Astrocyte of the cerebellum (primary cell): ENCODE data around the gene UBAC1.
A peak's percentile ranks its signal among the peaks of the same experiment; 100 is the strongest.
"Not testable (repeated sequence)": the region's sequence is repeated elsewhere in the genome, so short reads cannot be mapped to it uniquely, and the experiment has no call there.

Experiments used
- DNase-seq: peaks from one replicate; pipeline ENCODE4 v3.0.0-alpha.2; 2011; ENCODE audit warnings: low read depth
- H3K4me3 ChIP-seq: 2 replicates; pipeline ENCODE4 v1.5.1; 2011; ENCODE audit warnings: mild to moderate bottlenecking, low read depth, low read length, moderate library complexity
- in situ Hi-C: cut with HindIII; loops from 2 replicates; pipeline ENCODE4 v1.10.0; 2017; ENCODE audit warnings: low sequenced_read_pairs
- TF ChIP-seq, protein P1 (sequence below): IDR thresholded peaks from 2 replicates; pipeline ENCODE4 v1.5.1; 2012; ENCODE audit warnings: low read length, low read depth, moderate library complexity, mild to moderate bottlenecking; ENCODE audit errors: missing control alignments

The UBAC1 gene

DNA sequence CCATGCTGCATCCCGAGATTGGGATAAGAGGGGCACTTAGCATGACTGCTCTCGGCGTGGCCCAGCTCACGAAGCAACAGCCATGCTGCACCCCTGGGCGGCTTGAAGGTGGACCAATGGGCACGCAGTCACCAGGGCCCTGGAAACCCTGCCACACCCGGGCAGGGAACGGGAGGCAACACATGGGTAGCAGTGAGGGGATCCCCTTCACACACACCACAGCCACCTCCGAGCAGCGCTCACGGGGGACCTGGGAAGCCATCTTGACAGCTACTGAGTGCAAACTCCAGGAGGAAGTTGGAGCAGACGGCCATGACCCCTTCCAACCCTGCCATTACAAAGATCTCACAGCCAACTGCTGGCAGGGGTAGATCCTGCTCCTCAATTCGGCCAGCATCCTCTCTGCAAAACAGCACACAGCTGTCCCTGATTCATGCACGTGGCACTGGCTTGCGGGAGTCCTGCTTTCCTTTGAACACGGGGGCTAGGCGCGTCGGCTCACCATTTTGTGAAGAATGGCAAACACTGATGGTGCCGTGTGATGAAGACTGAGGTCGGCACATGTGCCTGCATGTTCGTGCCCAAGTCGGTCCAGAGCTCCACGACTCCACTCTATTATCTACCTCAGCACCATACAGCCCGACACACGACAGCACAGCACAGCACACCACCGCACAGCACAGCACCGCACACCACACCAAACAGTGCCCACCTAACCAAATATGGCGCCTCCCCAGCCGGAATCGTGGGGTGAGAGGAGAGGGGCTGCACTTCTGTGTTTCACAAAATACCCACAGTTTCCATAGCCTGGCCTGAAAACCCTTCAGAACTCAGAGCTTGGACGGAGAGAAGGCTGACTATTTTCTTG lies 5.0 kb downstream of the UBAC1 start:
- H3K4me3 ChIP-seq: no peak overlapping the region
- TF ChIP-seq, protein P1, sequence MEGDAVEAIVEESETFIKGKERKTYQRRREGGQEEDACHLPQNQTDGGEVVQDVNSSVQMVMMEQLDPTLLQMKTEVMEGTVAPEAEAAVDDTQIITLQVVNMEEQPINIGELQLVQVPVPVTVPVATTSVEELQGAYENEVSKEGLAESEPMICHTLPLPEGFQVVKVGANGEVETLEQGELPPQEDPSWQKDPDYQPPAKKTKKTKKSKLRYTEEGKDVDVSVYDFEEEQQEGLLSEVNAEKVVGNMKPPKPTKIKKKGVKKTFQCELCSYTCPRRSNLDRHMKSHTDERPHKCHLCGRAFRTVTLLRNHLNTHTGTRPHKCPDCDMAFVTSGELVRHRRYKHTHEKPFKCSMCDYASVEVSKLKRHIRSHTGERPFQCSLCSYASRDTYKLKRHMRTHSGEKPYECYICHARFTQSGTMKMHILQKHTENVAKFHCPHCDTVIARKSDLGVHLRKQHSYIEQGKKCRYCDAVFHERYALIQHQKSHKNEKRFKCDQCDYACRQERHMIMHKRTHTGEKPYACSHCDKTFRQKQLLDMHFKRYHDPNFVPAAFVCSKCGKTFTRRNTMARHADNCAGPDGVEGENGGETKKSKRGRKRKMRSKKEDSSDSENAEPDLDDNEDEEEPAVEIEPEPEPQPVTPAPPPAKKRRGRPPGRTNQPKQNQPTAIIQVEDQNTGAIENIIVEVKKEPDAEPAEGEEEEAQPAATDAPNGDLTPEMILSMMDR: no peak
- DNase-seq: no peak
- in situ Hi-C loops: loop anchor here (10.0 kb wide), 1 partner anchor 241 kb away; no protein-coding TSS in a partner anchor

DNA sequence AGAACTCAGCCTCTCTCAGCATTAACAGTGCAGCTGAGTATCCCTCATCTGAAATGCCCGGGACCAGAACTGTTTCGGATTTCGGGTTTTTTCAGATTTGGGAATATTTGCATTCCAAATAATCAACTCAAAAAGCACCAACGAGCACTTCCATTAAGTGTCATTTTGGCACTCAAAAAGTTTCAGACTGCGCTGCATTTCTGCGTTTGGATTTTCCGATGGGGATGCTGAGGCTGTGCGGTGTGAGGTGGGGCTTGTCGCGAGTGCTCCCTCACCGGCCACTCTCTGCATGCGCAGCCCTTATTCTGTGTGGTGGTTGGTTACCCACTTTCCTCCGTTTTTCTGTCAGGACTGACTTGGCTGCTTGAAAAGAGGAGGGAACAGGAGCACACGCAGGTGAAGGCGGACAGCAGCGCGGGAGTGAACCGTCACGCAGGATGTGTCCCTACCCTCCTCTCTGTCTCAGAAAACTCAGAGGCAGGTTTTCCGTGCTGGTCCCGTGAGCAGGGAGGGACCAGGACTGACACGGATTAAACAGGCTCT lies 8.4 kb downstream of the UBAC1 start:
- TF ChIP-seq, protein P1: no peak
- in situ Hi-C loops: loop anchor here (10.0 kb wide), 1 partner anchor 238 kb away; no protein-coding TSS in a partner anchor
- DNase-seq: no peak
- H3K4me3 ChIP-seq: no peak overlapping the region

DNA sequence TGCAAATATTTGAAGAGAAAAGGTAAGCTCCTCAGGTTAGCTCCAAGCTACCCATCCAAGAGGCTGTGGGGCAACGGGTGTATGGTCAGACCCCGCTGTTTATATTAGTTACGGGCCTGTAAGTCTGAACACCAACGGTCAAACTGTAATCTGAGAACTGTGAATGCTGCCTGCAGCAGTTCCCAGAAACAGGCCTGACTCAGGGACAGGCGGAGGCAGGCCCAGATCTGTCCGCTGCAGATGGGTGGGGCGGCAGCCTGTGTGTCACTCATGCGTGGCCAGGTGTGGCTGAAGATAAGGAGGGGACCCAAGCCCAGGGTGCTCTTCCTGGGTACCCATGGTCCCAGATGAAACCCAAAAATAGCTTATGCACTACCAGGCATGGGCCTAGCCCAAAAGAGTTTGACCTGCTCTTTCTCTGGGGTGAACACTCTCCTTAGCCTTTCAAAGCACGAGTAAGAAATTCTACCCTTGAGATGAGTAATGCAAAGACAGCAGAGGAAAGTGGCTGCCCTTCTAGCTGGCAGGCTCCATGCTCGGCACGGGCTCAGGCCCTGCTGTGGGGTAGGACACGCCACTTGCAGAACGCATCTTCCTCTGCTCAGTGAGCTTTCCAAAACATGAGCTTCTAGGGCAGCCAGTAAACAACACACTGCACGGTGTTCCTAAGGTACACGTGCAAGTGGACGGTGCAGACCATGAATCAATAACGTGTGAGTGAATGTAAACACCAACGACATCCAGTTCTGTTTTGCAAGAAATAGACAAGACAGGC lies 9.1 kb downstream of the UBAC1 start:
- H3K4me3 ChIP-seq: no peak overlapping the region
- in situ Hi-C loops: loop anchor here (10.0 kb wide), 1 partner anchor 237 kb away; no protein-coding TSS in a partner anchor
- peak; percentile 32 for DNase-seq
- TF ChIP-seq, protein P1: no peak

DNA sequence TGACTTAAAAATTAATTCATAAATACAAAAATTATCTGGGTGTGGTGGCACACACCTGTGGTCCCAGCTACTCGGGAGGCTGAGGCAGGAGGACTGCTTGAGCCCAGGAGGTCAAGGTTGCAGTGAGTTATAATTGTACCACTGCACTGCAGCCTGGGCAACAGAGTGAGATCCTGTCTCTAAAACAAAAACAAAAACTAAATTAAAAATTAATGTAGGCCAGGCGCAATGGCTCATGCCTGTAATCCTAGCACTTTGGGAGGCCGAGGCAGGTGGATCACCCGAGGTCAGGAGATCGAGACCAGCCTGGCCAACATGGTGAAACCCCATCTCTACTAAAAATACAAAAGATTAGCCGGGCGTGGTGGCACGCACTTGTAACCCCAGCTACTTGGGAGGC lies 9.9 kb downstream of the UBAC1 start:
- not testable (repeated sequence) for DNase-seq, H3K4me3 ChIP-seq
- in situ Hi-C loops: loop anchor here (10.0 kb wide), 1 partner anchor 237 kb away; no protein-coding TSS in a partner anchor

DNA sequence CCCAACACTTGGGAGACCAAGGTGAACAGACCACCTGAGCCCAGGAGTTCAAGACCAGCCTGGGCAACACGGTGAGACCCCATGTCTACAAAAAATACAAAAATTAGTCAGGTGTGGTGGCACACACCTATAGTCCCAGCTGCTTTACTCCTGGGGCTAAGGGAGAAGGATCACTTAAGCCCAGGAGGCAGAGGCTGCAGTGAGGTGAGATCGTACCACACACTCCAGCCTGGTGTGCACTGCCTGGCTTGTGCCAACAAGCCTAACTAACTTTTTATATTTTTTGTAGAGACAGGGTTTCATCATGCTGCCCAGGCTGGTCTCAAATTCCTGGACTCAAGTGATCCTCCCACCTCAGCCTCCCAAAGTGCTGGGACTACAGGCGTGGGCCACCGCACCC lies 10.3 kb downstream of the UBAC1 start:
- in situ Hi-C loops: loop anchor here (10.0 kb wide), 1 partner anchor 236 kb away; no protein-coding TSS in a partner anchor
- H3K4me3 ChIP-seq, DNase-seq: not testable (repeated sequence)

DNA sequence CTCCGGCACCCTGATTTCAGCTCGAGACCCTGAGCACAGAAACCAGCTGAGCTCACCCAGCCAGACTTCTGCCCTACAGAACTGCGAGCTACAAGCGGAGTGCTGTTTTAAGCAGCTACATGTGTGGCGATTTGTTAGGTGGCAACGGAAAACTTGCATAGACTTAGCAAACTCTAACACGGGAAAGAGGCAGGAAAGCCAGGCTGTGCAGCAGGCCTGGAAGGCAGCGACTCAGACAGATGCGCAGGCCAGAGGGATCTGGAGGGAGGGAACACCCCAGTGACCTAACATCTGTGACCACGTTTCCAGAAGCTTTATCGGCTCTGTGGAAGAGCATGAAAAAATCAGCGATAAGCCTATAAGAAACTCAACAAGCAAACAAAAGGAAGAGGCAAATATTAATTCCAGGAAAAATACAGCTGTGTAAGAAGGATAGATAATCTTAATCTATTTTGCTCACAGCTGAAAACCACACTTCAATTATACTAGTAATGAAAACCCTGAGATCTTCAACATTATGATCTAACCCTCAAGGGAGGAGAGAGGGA lies 11.0 kb downstream of the UBAC1 start:
- TF ChIP-seq, protein P1: no peak
- no peak overlapping the region for H3K4me3 ChIP-seq
- no peak for DNase-seq
- in situ Hi-C loops: loop anchor here (10.0 kb wide), 1 partner anchor 235 kb away; no protein-coding TSS in a partner anchor

DNA sequence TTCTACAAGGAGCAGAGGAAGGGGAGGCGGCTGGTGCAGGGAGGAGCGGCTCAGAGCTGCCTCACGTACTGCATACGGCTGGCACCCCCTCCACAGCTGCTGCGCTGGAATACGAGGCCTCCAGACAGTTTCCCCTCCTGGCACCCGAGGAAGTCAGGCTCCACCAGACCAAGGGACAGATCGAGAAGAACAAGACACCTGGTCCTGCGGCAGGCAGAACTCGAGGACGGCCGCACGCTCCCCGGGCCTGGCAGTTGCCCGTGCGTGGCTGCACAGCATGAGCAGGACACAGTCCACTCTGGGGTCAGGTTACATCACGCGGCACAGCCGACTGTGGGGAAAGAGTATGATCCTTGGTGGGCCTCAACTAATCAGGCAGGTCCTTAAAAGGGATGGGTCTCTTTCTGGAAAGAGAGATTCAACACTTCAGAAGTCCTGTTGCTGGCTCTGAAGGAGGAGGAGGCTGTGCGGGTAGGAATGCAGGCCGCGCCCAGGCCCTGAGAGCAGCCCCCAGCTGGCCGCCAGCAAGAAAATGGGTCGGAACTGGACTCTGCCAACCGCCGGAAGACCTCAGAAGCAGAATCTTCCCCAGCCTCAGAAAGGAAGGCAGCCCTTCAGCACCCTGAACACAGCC lies 11.6 kb downstream of the UBAC1 start:
- H3K4me3 ChIP-seq: no peak overlapping the region
- TF ChIP-seq, protein P1: no peak
- in situ Hi-C loops: loop anchor here (10.0 kb wide), 1 partner anchor 235 kb away; no protein-coding TSS in a partner anchor
- DNase-seq: no peak
